Measurements from ENCODE around the gene SMYD4. TPM values are rescaled to one million over a fixed set of nuclear protein-coding genes. Genes with fewer than 3 reads are reported as not detected.

Gene SMYD4
- total RNA-seq, 1 donor from 2014 or later = 21.8 TPM

GRCh38 chr17:1793447-1793806 is 36.3 kb downstream of the SMYD4 start:
- intact Hi-C loops (cut with micrococcal nuclease) = loop anchor here (5.0 kb wide), 1 partner anchor 74 kb away; no protein-coding TSS in a partner anchor
- POLR2A ChIA-PET = interaction anchor here (0.7 to 1.2 kb wide), 2 partner anchors 11 to 36 kb away, joined by 4 to 5 read pairs; no protein-coding TSS in a partner anchor

GRCh38 chr17:1792495-1793446 is 36.9 kb downstream of the SMYD4 start:
- H3K9me3 Mint-ChIP-seq = no peaks in the 10 kb centered on the region
- H3K27me3 Mint-ChIP-seq = no peaks in the 10 kb centered on the region
- H3K4me3 Mint-ChIP-seq = no peak overlapping the region
- CTCF ChIA-PET = no interaction called here
- no peak for DNase-seq
- H3K4me1 Mint-ChIP-seq = peaks cover 2% of the 10 kb centered on the region
- peaks cover 15% of the 10 kb centered on the region for H3K36me3 Mint-ChIP-seq (ENCODE audit: low read depth)
- POLR2A ChIA-PET = interaction anchor here (1.2 kb wide), 1 partner anchor 10 kb away, joined by 4 read pairs; no protein-coding TSS in a partner anchor
- ATAC-seq (ENCODE audit: low read depth) = no peak
- no peak overlapping the region for H3K27ac Mint-ChIP-seq
- TF ChIP-seq CTCF (IDR thresholded peaks at IDR 0.05) = no peak
- intact Hi-C loops (cut with micrococcal nuclease) = loop anchor here (5.0 kb wide), 1 partner anchor 75 kb away; no protein-coding TSS in a partner anchor

More at GRCh38 chr17:1793447-1793806, 36.3 kb downstream of the SMYD4 start:
- CTCF ChIA-PET = interaction anchor here (0.6 kb wide), 1 partner anchor 68 kb away, joined by 4 read pairs; no protein-coding TSS in a partner anchor
- Mint-ChIP-seq H3K27ac (no peak overlapping the region), H3K9me3 (no peaks in the 10 kb centered on the region), H3K36me3 (ENCODE audit: low read depth) (peaks cover 17% of the 10 kb centered on the region), H3K4me3 (no peak overlapping the region), H3K27me3 (no peaks in the 10 kb centered on the region), H3K4me1 (peaks cover 2% of the 10 kb centered on the region)
- TF ChIP-seq CTCF (IDR thresholded peaks at IDR 0.05) = no peak
- ATAC-seq (ENCODE audit: low read depth) (no peak), DNase-seq (no peak)

GRCh38 chr17:1789936-1790335 is 39.8 kb downstream of the SMYD4 start:
- H3K4me1 Mint-ChIP-seq = peaks cover 2% of the 10 kb centered on the region
- intact Hi-C loops (cut with micrococcal nuclease) = loop anchor here (5.0 kb wide), 1 partner anchor 77 kb away; no protein-coding TSS in a partner anchor
- POLR2A ChIA-PET = interaction anchor here (0.7 kb wide), 2 partner anchors 40 to 1214 kb away, joined by 3 to 5 read pairs; no protein-coding TSS in a partner anchor
- CTCF ChIA-PET = interaction anchor here (0.6 kb wide), 1 partner anchor 193 kb away, joined by 3 read pairs; no protein-coding TSS in a partner anchor
- no peak for TF ChIP-seq CTCF (IDR thresholded peaks at IDR 0.05)
- DNase-seq (no peak), ATAC-seq (ENCODE audit: low read depth) (peak; percentile 18)
- no peaks in the 10 kb centered on the region for H3K9me3 Mint-ChIP-seq
- no peak overlapping the region for H3K4me3 Mint-ChIP-seq
- H3K27me3 Mint-ChIP-seq = no peaks in the 10 kb centered on the region
- peaks cover 27% of the 10 kb centered on the region for H3K36me3 Mint-ChIP-seq (ENCODE audit: low read depth)
- peak overlapping the region; percentile 18 for H3K27ac Mint-ChIP-seq

- no peak for TF ChIP-seq CTCF (IDR thresholded peaks at IDR 0.05)
- peaks cover 38% of the 10 kb centered on the region for H3K36me3 Mint-ChIP-seq (ENCODE audit: low read depth)
- ChIA-PET CTCF (no interaction called here), POLR2A (no interaction called here)
- DNase-seq (no peak), ATAC-seq (ENCODE audit: low read depth) (no peak)
- H3K4me1 Mint-ChIP-seq = peaks cover 23% of the 10 kb centered on the region
- intact Hi-C loops (cut with micrococcal nuclease) = no loop called here
- H3K9me3 Mint-ChIP-seq = no peaks in the 10 kb centered on the region
- H3K27me3 Mint-ChIP-seq = no peaks in the 10 kb centered on the region
- no peak overlapping the region for H3K27ac Mint-ChIP-seq
- H3K4me3 Mint-ChIP-seq = no peak overlapping the region
Measured at GRCh38 chr17:1787301-1787902, 42.3 kb downstream of the SMYD4 start.

GRCh38 chr17:1786708-1787107 is 43.0 kb downstream of the SMYD4 start:
- no peak overlapping the region for H3K27ac Mint-ChIP-seq
- ChIA-PET POLR2A (no interaction called here), CTCF (interaction anchor here (6.3 kb wide), 1 partner anchor 65 kb away, joined by 175 read pairs; the partner anchor contains the start of gene WDR81)

More at GRCh38 chr17:1786708-1787107, 43.0 kb downstream of the SMYD4 start:
- Mint-ChIP-seq H3K9me3 (no peaks in the 10 kb centered on the region), H3K4me1 (peaks cover 30% of the 10 kb centered on the region), H3K36me3 (ENCODE audit: low read depth) (peaks cover 44% of the 10 kb centered on the region), H3K27me3 (no peaks in the 10 kb centered on the region), H3K4me3 (no peak overlapping the region)
- no peak for TF ChIP-seq CTCF (IDR thresholded peaks at IDR 0.05)
- ATAC-seq (ENCODE audit: low read depth) (no peak), DNase-seq (no peak)
- intact Hi-C loops (cut with micrococcal nuclease) = no loop called here
